CMK (cell line): Measurements from ENCODE around the gene SEMA6C.
"Not testable (repeated sequence)": the region's sequence is repeated elsewhere in the genome, so short reads cannot be mapped to it uniquely, and the experiment has no call there.

ENCODE experiments used
- DNase-seq: peaks from one replicate; pipeline ENCODE4 v3.0.0-alpha.2; 2010; ENCODE audit warnings: low read depth

The SEMA6C gene

GRCh38 chr1:151124763-151125403, 21.5 kb downstream of the SEMA6C start:
- no peak for DNase-seq

GRCh38 chr1:151113877-151114276, 32.6 kb downstream of the SEMA6C start:
- DNase-seq = no peak

- no peak for DNase-seq
These were observed 38.1 kb downstream of the SEMA6C start for GRCh38 chr1:151108331-151108730.

- DNase-seq = no peak
These were observed 39.5 kb downstream of the SEMA6C start for GRCh38 chr1:151106894-151107293.

- DNase-seq = no peak
These were observed 41.8 kb downstream of the SEMA6C start for GRCh38 chr1:151104630-151105029.

GRCh38 chr1:151098126-151098525, 48.3 kb downstream of the SEMA6C start:
- DNase-seq = no peak

GRCh38 chr1:151097426-151097825, 49.0 kb downstream of the SEMA6C start:
- not testable (repeated sequence) for DNase-seq

- no peak for DNase-seq
These were observed 60.4 kb downstream of the SEMA6C start for GRCh38 chr1:151085953-151086559.
